T-helper 9 cell (primary cell): Measurements from ENCODE around the gene PLEKHA5.
A peak's percentile ranks its signal among the peaks of the same experiment; 100 is the strongest.

Source experiments
- DNase-seq: peaks from one replicate; pipeline ENCODE4 v3.0.0-alpha.2; 2020

PLEKHA5 gene

GRCh38 chr12:19234981-19235871 is 105.7 kb downstream of the PLEKHA5 start:
- DNase-seq, result no peak

GRCh38 chr12:19236656-19237055 is 107.1 kb downstream of the PLEKHA5 start:
- no peak for DNase-seq

- no peak for DNase-seq
Measured at GRCh38 chr12:19238540-19238939, 109.0 kb downstream of the PLEKHA5 start.

- no peak for DNase-seq
Measured at GRCh38 chr12:19239102-19239501, 109.6 kb downstream of the PLEKHA5 start.

GRCh38 chr12:19239616-19240234 is 110.2 kb downstream of the PLEKHA5 start:
- no peak for DNase-seq

- DNase-seq, result no peak
Measured at GRCh38 chr12:19242581-19242980, 113.0 kb downstream of the PLEKHA5 start.

- no peak for DNase-seq
Measured at GRCh38 chr12:19243551-19243950, 114.0 kb downstream of the PLEKHA5 start.

GRCh38 chr12:19244312-19244711 is 114.8 kb downstream of the PLEKHA5 start:
- DNase-seq, result no peak

- no peak for DNase-seq
Measured at GRCh38 chr12:19245106-19245505, 115.6 kb downstream of the PLEKHA5 start.

GRCh38 chr12:19245666-19246065 is 116.1 kb downstream of the PLEKHA5 start:
- no peak for DNase-seq

GRCh38 chr12:19246933-19247332 is 117.4 kb downstream of the PLEKHA5 start:
- no peak for DNase-seq

- no peak for DNase-seq
Measured at GRCh38 chr12:19248929-19249602, 119.5 kb downstream of the PLEKHA5 start.

- no peak for DNase-seq
Measured at GRCh38 chr12:19251481-19252132, 122.1 kb downstream of the PLEKHA5 start.

- no peak for DNase-seq
Measured at GRCh38 chr12:19260135-19260534, 130.6 kb downstream of the PLEKHA5 start.

- no peak for DNase-seq
Measured at GRCh38 chr12:19261773-19262172, 132.2 kb downstream of the PLEKHA5 start.

GRCh38 chr12:19263672-19264071 is 134.1 kb downstream of the PLEKHA5 start:
- no peak for DNase-seq

GRCh38 chr12:19273482-19274330 is 144.2 kb downstream of the PLEKHA5 start:
- peak; percentile 44 for DNase-seq

- no peak for DNase-seq
Measured at GRCh38 chr12:19276767-19277166, 147.2 kb downstream of the PLEKHA5 start.

- no peak for DNase-seq
Measured at GRCh38 chr12:19277711-19278110, 148.2 kb downstream of the PLEKHA5 start.

- DNase-seq, result no peak
Measured at GRCh38 chr12:19278407-19278806, 148.9 kb downstream of the PLEKHA5 start.

GRCh38 chr12:19282133-19282699 is 152.7 kb downstream of the PLEKHA5 start:
- DNase-seq, result no peak

GRCh38 chr12:19284658-19285057 is 155.1 kb downstream of the PLEKHA5 start:
- DNase-seq, result no peak
